GM18508 (cell line): ENCODE results near the gene RYR2.

Experiments used
- ATAC-seq: cut with Tn5 transposase; IDR thresholded peaks from one replicate; pipeline ENCODE4 v1.9.1; 2021; ENCODE audit warnings: moderate number of reproducible peaks; ENCODE audit not compliant: insufficient read depth, unreplicated experiment

The RYR2 gene

DNA sequence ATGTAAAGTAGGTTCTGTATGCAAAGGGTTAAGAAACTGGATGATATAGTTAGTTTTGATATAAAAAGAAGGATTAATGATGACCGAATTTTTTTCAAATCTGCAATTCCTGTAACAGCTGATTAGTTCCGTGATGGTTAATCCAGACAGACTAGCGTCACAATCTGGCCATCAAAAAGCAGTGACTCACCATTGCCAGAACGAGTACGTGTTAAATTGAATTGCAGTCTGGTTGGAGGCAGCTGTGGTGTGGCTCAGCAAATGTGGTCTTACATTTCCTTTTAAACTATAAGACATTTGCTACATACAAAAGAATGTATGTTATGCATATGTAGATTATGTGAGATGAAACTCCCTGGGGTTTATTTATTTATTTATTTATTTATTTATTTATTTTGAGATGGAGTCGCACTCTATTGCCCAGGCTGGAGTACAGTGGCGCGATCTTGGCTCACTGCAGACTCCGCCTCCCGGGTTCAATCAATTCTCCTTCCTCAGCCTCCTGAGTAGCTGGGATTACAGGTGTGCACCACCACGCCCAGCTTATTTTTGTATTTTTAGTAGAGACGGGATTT is 139.8 kb downstream of the RYR2 start:
- no peak for ATAC-seq

DNA sequence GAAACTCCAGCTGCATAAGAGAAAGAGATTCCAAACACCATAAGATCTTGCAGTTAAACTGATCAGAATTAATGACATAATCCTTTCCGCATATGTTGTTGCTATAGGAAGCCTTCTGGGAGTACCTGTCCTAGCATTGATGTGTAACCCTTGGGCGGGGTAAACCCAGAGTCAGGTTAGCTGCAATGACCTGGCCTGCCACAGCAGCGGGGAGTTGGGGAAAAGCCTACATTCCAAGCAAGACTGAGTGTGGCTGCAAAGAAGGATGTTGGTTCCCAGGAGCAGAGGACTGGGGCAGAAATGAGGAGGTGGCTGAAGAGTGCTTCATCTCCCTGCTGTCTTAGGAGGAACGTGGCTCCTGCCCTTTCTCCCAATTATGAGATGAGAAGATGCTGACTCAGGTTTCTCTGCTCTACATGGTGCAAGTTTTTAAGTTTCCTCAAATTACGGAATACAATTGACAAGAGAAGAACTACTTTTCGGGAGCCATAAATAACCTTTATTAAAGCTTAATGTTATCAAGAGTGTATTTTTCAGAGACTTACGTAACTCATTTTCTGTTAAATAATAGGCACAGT is 142.1 kb downstream of the RYR2 start:
- ATAC-seq, result no peak

DNA sequence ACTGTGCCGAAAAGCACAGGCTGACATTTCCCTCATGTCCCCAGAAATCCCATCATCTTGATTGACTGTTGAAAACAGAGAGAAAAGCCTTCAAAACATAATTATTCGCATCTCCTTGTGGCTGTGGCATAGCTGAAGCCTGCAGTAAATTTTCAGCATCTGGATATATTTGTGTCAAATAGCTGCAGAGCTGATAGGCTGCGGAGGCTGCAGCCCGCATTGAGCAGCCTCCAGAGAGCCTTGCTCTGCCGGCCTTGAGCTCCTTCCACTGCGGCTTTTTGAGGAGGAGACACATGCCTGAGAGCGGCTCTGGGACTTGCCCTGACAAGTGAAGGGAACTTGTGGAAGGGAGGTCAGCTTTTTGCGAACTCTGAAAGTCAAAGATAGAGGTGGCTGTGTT is 144.7 kb downstream of the RYR2 start:
- ATAC-seq, result no peak

DNA sequence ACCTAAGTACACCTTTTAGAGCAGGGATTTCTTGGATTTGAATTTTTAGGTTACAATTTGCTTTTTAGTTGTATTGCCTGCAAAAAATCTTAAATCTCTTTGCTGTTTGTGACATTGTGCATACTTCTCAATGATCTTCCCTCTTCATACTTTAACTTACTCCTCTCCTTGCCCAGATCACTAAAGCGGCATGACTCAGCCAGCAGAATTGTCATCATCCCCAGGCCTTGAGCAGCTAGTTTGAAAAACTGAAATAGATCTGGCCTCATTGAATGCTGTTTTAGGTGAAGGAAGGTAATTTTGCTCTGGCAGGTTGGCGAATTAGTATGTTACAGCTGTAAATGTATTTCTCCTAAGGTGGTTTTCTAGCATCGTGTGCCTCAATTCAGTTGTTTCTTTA is 145.9 kb downstream of the RYR2 start:
- no peak for ATAC-seq

DNA sequence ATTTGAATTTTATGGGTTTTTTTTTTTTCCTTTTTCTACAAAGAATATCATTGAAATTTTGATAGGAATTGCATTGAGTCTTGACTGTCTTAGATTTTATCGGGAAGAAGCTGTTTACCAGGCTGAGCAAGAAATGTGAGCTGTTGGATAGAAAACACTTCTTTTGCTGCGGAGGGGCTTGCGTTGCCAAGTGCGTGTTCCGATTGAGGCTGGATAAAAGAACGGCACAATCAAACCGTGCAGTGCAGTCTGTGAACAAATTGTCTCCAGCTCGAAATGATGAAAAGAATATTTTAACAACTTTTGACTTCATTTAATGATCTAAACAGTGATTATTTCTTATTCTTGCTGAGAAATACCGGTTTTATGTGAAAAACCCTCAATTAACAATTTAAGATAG is 149.4 kb downstream of the RYR2 start:
- no peak for ATAC-seq

DNA sequence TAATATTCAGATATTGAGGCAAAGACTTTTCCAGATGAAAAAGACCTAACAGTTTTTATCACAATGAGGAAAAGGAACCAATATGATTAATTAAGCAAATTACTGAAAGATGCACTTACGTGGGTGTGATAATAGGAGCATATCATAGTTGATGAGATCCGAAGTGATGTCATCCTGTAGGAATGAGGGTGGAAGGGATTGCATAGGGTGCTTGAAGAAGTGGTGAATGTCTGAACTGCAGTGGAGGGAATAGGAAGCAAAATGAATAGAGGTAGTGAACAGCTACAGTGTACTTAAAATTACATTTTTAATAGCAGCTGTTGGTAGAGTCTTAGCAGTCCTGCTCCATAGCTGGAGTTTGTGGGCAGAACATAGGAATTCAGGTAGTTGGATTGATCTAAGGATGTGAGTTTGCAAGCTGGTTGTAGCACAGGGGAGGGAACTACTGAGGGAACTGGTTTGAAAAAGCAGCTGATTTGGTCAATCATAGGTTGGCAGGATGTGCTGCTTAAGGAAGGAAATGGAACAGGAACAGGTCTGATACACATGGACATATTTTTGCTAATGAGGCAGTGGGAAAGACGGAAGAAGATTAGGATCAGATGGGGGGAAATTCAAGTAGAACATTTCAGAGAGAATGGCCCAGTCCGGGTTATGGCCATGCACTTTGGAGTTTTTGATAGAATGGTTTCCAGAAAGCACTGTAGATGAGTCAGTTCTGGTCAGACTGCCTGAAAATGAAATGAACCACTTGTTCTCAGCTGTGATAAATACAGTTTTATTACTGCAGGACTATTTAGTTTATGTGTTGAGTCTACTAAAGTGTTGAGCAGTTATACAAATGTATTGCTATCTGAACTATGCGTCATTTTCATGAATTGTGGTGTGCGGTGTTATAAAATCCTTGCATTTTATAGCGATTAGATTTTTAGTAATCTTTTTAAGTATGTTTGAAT is 155.8 kb downstream of the RYR2 start:
- no peak for ATAC-seq

DNA sequence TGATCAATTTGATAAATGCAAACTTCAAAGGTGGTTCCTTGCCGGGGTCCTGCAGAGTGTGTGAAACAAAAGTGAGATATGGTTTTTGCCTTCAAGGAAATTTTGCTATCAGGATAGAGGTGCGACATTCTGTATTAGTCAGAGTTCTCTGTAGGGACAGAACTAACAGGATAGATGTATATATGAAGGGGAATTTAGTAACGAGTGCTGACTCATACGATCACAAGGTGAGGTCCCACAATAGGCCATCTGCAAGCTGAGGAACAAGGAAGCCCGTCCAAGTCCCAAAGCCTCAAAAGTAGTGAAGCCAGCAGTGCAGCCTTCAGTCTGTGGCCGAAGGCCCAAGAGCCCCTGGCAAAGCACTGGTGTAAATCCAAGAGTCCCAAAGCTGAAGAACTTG is 157.0 kb downstream of the RYR2 start:
- no peak for ATAC-seq

DNA sequence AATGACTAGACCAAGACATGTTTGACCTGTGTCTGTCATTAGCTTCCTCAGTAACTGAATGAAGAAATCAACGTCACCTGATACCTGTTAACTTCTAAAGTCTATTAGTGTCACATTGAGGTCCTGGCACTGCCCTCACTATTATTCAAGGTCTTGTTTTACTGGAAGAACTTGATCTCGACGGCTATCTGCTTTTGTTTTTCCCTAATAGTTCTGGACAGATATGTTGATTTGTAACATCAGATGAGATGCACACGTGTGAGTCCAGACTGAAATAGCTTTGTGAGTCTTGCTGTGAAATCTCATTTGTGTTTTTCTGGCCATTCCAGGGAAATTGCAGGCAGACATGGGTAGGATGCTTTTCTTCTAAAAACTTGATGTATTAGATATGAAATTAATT is 159.2 kb downstream of the RYR2 start:
- no peak for ATAC-seq

DNA sequence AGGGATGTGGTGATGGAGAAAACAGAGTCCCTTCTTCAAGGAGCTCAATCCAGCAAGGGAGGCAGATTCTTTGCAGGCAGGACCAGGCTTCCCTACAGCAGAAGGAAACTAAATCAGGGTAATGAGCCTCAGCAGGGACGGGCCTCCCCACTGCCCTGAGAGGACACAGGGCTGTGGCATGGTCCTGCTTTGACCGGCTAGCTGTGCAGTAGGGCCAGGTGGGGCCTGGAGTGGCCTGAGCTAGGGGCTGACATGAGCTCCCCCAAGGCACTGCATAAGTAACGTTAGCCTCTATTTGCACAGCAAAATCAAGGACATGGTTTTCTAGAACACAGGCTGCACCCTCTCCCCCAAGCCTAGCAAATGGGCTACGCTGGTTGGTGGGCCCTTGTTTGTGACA is 162.9 kb downstream of the RYR2 start:
- ATAC-seq, result no peak

DNA sequence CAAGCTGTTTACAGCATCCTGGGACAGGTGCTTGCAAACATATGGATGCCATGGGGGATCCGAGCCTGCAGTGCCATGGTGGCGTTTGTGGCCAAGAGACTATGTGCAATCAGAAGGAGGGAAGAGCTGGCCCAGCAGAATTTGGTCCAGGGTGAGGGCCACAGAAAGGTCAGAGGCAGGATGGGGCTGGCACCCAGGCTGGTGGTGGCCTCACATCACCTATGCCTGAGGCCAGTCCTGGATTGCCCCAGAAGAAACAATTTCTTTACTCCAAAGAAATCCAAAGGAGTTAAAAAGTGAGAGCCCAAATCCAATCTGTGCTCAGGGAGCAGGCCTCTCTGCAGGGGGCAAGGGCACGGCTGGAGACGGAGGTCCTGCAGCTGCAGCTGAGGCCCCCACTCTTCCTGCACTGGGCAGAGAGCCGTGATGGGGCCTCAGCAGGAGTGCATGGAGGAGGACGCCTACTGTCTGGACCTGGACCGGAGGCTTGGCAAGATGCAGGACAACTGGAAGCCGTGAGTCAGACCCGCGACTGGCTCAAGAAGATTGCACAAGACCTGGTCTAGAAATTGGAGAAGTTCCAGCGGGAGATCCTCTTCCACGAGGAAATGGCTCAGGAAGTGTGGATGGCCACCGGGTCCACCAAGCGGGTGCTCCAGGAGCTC is 163.5 kb downstream of the RYR2 start:
- no peak for ATAC-seq

DNA sequence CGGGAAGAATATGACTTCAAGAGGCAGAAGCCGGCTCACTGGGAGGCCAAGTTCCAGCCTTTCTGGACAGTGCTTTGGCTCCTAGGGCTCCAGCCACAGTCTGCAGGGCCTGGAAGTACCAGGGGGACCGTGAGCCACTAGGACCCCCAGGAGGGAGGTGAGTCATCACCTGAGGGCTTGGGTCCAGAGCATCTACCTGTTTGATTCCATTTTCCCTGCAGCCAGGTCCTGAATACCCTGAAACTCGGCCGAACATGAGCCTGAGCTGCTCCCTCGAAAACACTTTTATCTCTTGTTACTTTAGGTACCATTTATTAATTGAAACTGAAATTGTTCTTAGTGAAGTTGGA is 164.1 kb downstream of the RYR2 start:
- no peak for ATAC-seq

DNA sequence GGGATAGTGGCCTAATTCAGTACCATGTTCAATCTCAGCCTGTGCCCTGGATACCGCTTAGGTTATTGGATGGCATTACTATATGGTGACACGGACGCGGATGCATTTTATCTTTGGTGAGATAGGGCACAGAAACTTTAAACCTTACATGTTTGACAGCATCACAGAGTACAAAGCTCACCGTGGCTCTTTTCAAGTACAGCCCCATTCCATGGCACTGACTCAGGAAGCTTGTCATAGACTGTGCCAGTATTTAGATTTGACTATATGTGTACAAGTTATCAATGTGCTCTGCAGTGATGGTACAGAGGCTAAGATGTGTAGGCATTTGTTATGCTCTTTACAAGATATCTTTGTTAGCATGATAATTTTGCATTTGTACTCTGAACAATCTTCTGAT is 169.0 kb downstream of the RYR2 start:
- ATAC-seq, result no peak

DNA sequence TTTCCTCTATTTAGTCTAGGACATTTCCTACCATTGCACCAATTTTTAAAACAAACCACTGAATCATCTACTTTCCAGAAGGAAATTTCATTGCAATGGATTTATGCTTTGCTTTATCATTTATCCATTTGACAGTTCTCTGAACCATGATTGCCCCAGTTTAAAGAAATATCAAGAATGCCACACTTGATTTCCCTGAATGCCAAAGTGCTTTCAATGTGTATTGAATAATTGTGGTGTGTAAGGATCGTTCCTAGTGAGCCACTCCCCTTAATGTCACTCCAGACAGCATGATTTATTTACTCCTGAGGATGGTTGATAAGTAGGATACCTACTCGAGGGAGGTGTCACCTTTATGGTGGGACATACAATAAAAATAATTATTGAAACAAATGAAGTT is 169.6 kb downstream of the RYR2 start:
- no peak for ATAC-seq

DNA sequence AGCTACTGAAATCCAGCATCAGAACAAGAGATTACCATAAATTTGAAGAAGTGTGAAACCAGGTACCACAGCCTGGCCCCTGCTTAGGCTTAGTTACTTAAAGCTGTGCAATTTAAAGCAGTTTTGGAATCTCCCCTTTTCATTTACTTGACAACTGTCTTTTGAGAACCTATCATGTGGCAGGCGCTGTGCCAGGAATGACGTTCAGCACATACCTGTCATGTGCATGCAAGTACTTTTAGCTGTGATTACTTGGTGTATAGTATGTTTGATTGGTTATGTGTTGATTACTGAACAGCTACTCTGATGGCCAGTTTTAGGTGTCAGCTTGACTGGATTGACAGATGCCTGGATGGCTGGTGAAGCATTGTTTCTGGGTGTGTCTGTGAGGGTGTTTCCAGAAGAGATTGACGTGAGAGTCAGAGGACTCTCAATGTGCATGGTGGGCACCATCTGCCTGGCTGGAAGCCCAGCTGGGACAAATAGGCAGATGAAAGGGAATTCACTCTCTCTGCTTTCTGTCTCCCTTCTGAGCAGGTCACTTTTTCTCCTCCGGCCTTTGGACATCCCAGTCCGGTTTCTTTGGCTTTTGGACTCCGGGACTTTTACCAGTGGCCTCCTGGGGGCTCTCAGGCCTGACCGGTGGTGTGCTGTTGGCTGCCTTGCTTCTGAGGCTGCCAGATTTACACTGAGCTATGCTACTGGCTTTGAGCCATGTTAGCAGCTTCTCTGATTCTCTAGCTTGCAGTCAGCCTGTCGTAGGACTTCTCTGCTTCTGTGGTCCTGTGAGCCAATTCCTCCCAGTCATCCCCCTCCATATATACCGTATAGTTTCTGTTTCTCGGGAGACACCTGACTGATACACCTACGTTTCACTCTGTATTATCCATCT is 178.0 kb downstream of the RYR2 start:
- no peak for ATAC-seq

DNA sequence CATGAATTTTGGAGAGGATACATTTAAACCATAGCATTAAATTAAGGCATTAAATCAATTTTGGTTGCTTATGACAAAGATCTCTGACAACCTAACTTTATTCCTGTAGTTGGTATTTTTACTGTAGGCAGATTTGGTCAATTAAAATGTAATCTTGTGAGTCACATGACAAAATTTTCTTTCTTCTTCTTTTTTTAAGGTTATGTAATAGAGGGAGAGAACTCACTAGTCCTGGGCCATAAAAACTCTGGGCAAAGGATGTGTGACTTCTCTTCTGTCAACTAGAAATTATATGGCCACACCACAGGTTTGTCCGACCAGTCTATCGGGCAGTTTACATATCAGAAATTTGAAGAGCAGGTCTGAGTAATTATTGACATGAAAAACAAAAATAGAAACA is 181.4 kb downstream of the RYR2 start:
- ATAC-seq, result no peak

DNA sequence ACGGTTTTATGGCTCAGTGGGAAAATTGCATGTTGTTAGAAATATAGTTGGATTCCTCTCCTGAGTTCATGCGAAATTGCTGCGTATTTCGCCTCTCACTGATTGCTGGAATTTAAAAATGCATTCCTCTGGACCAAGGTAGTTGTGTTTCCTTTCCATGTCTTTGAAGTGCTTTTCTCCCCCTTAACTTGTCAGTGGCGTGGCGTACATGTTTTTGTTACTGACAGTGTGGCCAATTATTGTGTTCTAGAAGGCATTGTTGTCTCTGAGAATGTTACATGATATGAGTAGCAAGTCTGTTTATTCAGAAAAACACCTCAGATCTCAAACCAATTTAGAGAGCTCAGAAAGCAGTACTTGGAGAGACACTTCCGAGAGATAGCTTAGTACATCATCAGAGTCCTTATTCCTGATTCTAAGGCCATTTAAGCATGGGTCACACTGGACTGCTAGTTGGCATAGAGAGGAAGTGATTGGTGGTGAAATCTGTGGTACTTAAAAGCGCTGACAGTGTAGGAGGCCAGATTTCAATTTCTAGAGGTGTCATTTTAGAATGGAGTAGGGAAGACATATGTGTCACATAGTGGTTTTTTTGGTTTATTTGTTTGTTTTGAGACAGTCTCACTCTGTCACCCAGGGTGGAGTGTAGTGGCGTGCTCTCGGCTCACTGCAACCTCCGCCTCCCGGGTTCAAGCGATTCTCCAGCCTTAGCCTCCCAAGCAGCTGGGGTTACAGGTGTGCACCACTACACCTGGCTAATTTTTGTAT is 184.4 kb downstream of the RYR2 start:
- no peak for ATAC-seq

DNA sequence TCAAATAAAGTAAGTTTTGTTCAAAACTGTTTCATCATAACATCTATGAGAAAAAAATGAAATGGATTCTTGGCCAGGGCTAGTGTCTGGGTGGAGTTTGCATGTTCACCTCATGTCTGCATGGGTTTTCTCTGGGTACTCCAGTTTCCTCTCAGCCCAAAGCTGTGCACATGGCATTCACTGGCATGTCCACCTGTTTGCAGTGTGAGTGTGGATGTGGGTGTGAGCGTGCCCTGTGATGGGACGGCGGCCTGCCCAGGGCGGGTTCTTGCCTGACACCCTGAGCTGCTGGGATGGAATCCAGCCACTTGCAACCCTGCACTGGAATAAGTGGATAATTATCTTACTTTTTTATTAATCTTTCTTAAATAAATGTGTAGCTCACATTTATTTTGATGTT is 185.5 kb downstream of the RYR2 start:
- no peak for ATAC-seq

DNA sequence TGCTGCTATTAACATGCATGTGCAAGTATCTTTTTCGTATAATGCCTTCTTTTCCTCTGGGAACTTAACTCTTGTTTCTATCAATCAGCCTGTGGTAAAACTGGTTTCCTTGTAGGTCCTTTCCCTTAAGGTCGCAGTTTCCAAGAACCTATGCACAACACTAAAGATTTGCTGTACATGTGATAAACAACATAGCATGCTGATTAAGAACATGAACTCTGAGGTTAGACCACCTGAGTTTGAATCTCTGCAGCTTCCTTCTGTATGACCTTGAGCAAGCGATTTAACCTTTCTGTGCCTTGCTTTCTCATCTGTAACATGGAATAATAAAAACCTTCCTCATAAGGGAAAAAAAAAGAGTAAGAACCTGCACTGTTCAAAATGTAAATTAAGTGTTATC is 186.4 kb downstream of the RYR2 start:
- no peak for ATAC-seq

DNA sequence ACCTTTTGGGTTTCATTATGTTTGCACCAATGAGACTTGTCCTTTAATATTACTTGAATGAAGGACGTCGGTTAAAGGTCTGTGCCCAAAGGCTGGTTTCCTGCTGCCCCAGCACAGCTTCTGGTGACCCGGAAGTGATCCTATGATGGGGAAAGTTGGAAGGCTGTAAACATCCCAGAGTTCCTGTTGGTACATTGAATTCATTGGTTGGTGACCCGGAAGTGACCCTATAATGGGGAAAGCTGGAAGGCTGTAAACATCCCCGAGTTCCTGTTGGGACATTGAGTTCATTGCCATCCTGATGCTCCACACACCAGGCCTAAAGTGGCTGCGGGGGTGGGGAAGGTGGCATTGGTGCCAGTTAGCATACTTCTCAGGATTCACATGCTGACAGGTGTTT is 187.3 kb downstream of the RYR2 start:
- ATAC-seq, result no peak

DNA sequence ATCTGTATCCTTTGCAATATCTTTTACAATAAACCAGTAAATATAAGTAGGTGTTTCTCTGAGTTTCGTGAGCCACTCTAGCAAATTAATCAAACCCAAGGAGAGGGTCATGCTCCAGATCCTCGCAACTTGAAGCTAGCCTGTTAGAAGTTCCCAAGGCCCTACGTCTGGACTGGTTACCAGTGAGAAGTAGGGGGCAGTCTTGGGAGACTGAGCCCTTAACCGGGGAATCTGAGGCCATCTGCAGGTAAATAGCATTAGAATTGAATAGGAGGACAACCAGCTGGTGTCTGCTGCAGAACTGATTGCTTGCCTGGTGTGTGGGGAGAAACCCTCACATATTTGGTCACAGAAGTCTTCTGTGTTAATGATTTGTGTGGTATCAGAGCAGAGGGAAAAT is 190.5 kb downstream of the RYR2 start:
- ATAC-seq, result no peak
